Body of pancreas (tissue), 4 donors: ENCODE measurements around the gene ADARB1. TPM values are rescaled to one million over a fixed set of nuclear protein-coding genes. Genes with fewer than 3 reads are reported as not detected.
"Not testable (repeated sequence)": the region's sequence is repeated elsewhere in the genome, so short reads cannot be mapped to it uniquely, and the experiment has no call there.

Source experiments
- ATAC-seq: fragments of 150-250 bp; one replicate; pipeline ENCODE4 v1.9.1; 2016
- DNase-seq, 4 donors: peaks; one replicate each; pipeline ENCODE4 v3.0.0-alpha.2; 2019
- H3K27ac ChIP-seq, 4 donors: fragments of 200-600 bp; sonication (generic); 1 replicate in 3 of 4; 2 replicates in 1 of 4; pipeline versions ENCODE4 v1.5.1 to v1.6.1; 2016 to 2019; ENCODE audit warnings: mild to moderate bottlenecking in 1 of 4, mixed read lengths in 1 of 4, moderate library complexity in 1 of 4
- H3K27me3 ChIP-seq, 2 donors: fragments of 200-600 bp; sonication (generic); one replicate each; pipeline ENCODE4 v1.6.0; 2016; ENCODE audit warnings: mild to moderate bottlenecking in 1 of 2
- H3K36me3 ChIP-seq, 2 donors: fragments of 200-600 bp; sonication (generic); replicated peaks in 1 of 2; 2 replicates each; pipeline ENCODE4 v1.5.1; 2016; ENCODE audit warnings: low read depth in 2 of 2; ENCODE audit not compliant: insufficient read depth in 1 of 2
- H3K4me1 ChIP-seq: fragments of 200-600 bp; sonication (generic); one replicate; pipeline ENCODE4 v1.6.0; 2016
- H3K4me3 ChIP-seq, 2 donors: fragments of 200-600 bp; sonication (generic); 1 replicate in 1 of 2; 2 replicates in 1 of 2; pipeline ENCODE4 v1.5.1; 2016 to 2019
- H3K9me3 ChIP-seq, 3 donors: fragments of 200-600 bp; sonication (generic); 1 replicate in 2 of 3; 2 replicates in 1 of 3; pipeline ENCODE4 v1.5.1; 2016
- CTCF ChIP-seq, 7 experiments: fragments of 450-650 bp in 4 of 7; fragments of 200-600 bp in 3 of 7; sonication (generic) in 3 of 7; IDR thresholded peaks; one replicate each; pipeline ENCODE4 v1.5.1; 2016 to 2019; ENCODE audit warnings: antibody characterized with exemption in 7 of 7
- POLR2A ChIP-seq, 3 donors: fragments of 450-650 bp; IDR thresholded peaks; one replicate each; pipeline ENCODE4 v1.6.1; 2016; ENCODE audit warnings: antibody characterized with exemption in 3 of 3, mild to moderate bottlenecking in 2 of 3
- WGBS, 2 donors: methylation state at CpG; one replicate each; pipeline ENCODE4 v1.1.5; 2017; 5-methylcytosine and 5-hydroxymethylcytosine counted together
- intact Hi-C: fragments of 100-400 bp; cut with DNase I; formaldehyde crosslinking; loops from one replicate; pipeline ENCODE4 v1.15.1; 2023
- total RNA-seq, 2 donors: library from RNA; depleted of rRNA; stranded (reverse); fragments of >200 nt; gene quantifications; one replicate each; pipeline ENCODE4 v1.1.0, GENCODE V29; 2016

The ADARB1 gene
- total RNA-seq, 2 donors from 2014 or later, result 11.4 to 11.5 TPM

GRCh38 chr21:45136927-45137611 is 62.7 kb downstream of the ADARB1 start:
- 31 to 42% methylated on average over 10 to 11 of the region's 11 CpGs for WGBS, 2 donors
- ATAC-seq (peak; percentile 74), DNase-seq (peak; percentile 79 to 91 (median 86))
- Histone ChIP-seq H3K36me3 (no peaks in the 10 kb centered on the region), H3K27ac (no peak overlapping the region), H3K27me3 (no peaks in the 10 kb centered on the region), H3K9me3 (no peaks in the 10 kb centered on the region), H3K4me1 (no peaks in the 10 kb centered on the region), H3K4me3 (no peak overlapping the region)
- intact Hi-C loops, result no loop called here
- no peak for TF ChIP-seq POLR2A (IDR thresholded peaks at IDR 0.05)
- TF ChIP-seq CTCF (IDR thresholded peaks at IDR 0.05), result peak; percentile 63 to 79 (median 69)

- intact Hi-C loops, result no loop called here
- TF ChIP-seq POLR2A (IDR thresholded peaks at IDR 0.05) (no peak), CTCF (IDR thresholded peaks at IDR 0.05) (no peak)
- no peak overlapping the region for H3K27ac ChIP-seq
- no peaks in the 10 kb centered on the region for H3K9me3 ChIP-seq
- H3K36me3 ChIP-seq, result no peaks in the 10 kb centered on the region
- peaks cover 3% of the 10 kb centered on the region for H3K4me1 ChIP-seq
- H3K4me3 ChIP-seq, result no peak overlapping the region
- ATAC-seq (no peak), DNase-seq (no peak)
- no peaks in the 10 kb centered on the region for H3K27me3 ChIP-seq
Measured at GRCh38 chr21:45137612-45137937, 63.2 kb downstream of the ADARB1 start.

DNA sequence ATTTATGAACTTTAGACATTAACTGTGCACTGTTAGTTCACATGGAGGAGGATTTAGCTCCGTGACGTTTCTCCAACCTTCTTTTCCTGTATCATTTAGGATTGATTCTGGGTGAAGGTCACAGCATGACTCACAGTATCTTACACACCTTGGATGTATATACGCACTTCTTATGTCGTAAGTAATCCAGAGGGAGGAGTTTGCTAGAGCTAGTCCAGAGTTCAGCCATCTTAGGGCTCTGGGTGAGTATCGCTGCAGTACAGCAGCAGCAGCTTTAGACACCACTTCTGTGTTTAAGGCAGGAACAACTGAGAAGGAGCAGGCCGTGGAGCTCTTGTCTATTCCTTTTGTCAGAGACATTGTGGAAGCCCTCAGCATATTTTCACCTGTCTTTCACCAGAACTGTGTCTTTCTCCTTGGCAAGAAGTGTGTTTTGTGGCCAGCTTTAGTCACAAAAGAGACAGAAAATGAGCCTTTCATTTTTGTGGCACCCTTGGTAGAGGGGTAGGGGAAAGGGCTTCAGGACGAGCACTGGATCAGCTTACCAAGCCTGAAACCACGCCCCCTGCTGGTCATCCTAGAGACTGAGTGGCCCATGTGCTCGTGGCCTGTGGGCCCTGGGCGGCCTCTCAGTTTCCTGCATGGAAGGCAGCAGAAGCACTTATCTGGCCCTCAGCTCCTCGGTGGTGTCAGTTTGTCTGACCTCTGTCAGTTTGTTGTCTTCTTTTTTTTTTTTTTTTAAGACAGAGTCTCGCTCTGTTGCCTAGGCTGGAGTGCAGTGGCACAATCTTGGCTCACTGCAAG is 64.0 kb downstream of the ADARB1 start:
- ATAC-seq (no peak), DNase-seq (peak; percentile 60 to 73 (median 67))
- Histone ChIP-seq H3K4me3 (no peak overlapping the region), H3K9me3 (no peaks in the 10 kb centered on the region), H3K4me1 (peaks cover 4% of the 10 kb centered on the region), H3K27me3 (no peaks in the 10 kb centered on the region), H3K27ac (no peak overlapping the region), H3K36me3 (no peaks in the 10 kb centered on the region)
- intact Hi-C loops, result no loop called here
- peak; percentile 39 to 60 (median 47) for TF ChIP-seq CTCF (IDR thresholded peaks at IDR 0.05)
- no peak for TF ChIP-seq POLR2A (IDR thresholded peaks at IDR 0.05)
- WGBS, 2 donors, result 57 to 60% methylated on average over 12 of the region's 12 CpGs

DNA sequence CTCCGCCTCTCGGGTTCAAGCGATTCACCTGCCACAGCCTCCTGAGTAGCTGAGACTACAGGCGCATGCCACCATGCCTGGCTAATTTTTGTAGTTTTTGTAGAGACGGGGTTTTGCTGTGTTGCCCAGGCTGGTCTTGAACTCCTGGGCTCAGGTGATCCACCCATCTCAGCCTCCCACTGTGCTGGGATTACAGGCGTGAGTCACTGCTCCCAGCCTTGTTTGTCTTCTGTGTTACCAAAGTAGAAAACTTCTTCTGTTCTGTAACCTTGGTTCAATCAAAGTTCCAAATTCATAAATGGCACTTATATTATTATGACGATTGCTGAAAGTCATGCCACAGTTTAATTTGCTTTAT is 64.6 kb downstream of the ADARB1 start:
- ATAC-seq, H3K36me3 ChIP-seq, H3K4me3 ChIP-seq, DNase-seq, H3K9me3 ChIP-seq, H3K27ac ChIP-seq, H3K4me1 ChIP-seq, H3K27me3 ChIP-seq, intact Hi-C loops: not testable (repeated sequence)
- 93 to 94% methylated on average over 7 of the region's 7 CpGs for WGBS, 2 donors

DNA sequence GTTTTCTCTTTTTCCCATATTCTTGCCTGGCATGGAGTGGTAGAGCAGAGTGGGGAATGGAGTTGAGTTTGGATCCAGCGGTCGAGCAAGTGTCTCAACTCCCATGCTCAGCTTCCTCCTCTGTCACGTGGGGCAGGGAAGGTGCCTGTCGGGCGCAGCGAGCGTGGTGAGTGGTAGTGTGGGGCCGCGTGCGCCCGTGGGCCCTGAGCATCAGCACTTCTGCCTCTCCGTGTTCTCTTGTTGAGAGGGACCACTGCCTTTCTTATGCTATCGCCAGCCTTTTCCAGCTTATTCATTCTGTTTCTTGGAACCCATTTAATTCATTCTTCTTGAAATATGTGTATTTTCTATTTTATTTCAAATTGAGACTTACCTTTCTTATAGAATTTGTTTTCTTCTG is 65.1 kb downstream of the ADARB1 start:
- intact Hi-C loops, result no loop called here
- no peak for ATAC-seq

More for the DNA sequence above, 65.1 kb downstream of the ADARB1 start:
- Histone ChIP-seq H3K4me1 (peaks cover 4% of the 10 kb centered on the region), H3K27ac (no peak overlapping the region), H3K27me3 (no peaks in the 10 kb centered on the region), H3K4me3 (no peak overlapping the region), H3K9me3 (no peaks in the 10 kb centered on the region), H3K36me3 (no peaks in the 10 kb centered on the region)
- 88 to 97% methylated on average over 13 of the region's 13 CpGs for WGBS, 2 donors
- TF ChIP-seq CTCF (IDR thresholded peaks at IDR 0.05), result no peak
- no peak for TF ChIP-seq POLR2A (IDR thresholded peaks at IDR 0.05)
- no peak for DNase-seq
